DMS79 treated with DMSO at 0.1 percent for 48 hours (cell line): ENCODE results near the gene RINT1.
A peak's percentile ranks its signal among the peaks of the same experiment; 100 is the strongest.
"Not testable (repeated sequence)": the region's sequence is repeated elsewhere in the genome, so short reads cannot be mapped to it uniquely, and the experiment has no call there.

Experiments used
- DNase-seq: peaks from one replicate; lab custom pipeline; 2025; lab: John Stamatoyannopoulos, UW

RINT1 gene

DNA sequence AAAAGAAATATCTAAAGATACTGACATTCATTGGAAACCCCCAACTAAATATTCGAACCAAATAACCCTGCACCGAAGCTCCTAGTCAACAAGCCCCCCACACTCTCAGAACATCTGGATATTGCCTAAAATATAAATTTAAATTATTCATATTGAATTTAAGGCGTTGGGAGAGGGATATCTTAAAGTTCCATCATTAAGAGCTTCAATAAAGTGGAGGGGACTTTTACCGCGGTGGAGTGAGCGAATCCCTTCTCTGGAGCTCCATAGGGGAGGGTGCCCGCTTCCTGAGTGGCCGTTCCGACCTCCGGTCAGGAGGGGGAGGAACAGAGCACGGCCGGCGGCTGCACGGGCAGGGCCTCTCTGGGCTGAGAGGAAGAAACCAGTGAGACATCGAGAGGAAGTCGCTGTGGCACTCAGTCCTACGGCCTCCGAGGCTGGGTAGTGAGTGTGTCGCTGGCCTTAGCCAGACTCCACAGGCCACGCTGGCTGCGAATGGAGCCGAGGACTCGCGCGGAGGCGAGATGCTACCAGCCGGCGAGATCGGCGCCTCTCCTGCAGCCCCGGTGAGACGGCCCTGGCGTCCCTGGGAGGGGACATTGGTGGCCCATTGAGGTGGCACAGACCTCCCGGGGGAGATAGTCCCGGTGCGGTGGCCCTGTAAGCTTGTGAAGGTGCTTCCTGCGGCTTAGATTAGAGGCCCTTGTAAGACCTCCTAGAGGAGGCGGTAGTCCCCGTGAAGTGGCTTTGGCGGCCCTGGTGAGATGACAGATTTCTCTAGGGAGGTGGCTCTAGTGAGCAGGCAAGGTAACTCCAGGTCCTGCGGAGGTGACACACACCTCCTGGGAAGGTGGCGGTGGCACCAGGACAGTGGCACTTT, at the start of gene RINT1:
RINT1 (plus strand) TSS at position 410 of the 880 bp plus-strand sequence; CDS start at position 525, 115 bp downstream.
- peak; percentile 83 for DNase-seq

DNA sequence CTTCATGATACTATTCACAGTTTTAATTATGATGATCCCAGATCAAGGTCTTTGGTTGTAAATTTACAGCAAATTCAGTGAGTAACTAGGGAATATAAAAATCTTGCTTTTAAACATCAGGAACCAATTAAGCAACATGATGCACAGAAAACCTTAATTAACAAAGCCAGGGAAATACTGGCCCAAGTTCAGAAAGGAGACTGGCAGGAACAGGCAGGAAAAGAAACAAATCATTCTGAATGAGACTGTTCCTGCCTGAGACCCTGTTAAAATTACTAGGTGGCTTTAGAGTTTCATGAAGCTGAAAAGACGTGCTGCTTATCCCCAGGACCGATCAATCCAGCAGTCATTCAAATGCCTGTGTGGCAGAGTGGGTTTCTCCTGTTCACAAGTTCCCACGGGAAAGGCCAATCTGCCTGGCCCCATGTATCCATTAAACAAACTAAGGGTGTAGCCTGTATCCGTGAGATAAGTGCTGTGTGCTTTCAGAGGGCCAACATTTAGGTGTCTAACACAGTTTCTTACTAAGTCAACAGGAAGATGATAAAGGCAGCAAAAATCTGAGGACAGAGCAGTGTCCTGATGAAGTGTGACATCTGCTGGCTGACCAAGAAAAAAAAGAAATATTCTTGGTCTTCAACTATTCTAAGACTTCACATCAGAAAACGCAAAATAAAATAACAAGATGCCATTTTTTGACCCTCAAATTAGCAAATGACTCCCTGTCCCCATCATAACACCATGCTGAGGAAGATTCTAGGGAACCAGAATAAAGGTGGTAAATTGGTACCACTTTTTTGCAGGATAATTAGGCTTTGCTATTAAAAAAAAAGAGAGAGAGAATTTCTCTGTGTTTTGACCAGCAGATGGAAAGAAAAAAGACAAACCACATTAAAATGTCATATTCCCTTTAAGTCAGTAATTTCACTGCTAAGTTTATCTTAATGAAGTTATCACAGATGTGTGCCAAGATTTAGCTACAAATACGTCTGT, 44.1 kb upstream of the RINT1 start:
- DNase-seq: no peak

DNA sequence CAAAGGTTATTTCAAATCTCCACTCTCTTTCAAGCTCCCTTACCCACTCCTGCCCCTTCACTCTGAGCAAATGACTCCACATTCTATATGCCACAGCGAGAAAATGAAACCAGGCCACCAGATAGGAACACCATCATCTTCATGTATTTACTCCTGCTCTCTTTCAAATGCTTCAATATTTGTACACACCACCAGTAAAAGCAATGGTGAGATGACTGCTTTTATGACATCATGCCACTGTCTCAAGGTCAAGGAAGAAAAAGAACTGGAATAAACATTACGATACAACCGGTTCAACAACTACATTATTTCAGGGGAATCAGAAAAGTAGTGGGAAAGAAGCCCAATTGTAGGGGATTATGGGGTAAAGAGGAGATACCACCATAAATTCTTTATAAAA, 42.6 kb upstream of the RINT1 start:
- DNase-seq: no peak

DNA sequence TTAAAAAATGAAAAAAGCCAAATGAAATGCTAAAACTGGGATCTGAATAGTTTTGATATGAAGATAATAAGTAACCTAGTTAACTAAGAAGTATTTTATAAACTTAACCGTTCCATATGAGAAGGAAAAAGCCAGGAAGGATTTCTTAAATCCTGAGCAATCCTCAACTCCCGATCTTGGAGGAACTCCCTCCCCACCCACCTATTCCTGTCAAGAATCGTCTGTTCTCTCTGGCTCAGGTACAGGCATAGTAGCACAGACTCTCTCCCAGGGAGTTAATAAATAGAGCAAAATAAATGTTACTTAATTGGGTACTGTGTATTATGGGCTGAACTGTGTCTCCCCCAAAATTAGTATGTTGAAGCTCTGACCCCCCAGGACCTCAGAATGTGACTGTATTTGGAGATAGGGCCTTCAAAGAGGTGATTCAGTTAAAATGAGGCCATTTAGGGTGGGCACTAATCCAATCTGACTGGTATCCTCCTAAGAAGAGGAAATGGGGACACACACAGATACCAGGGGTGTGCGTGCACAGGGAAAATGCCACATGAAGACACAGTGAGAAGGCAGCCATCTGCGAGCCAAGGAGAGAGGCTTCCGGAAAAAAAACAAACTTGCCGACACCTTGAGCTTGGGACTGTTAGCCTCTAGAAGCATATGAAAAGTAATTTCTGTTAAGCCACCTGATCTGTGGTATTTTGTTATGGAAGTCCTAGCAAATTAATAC, 38.6 kb upstream of the RINT1 start:
- no peak for DNase-seq

DNA sequence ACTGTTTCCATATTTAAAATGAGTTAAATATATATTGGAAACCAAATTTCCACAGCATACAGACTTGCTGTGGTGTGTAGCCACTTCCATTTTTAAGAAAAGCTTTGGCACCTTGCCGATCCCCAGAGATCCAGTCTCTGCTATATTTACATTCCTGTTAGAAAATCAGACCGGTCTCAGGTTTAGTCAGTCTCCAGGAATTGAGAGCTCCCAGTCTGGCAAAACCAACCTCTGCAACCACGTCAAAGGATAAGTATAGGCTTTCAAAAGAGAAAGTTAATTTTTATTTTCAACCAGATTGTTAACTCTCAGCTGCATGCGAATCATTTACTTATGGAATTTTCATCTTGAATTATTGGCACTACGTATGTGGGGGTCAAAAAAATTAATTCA, 38.1 kb upstream of the RINT1 start:
- no peak for DNase-seq

- no peak for DNase-seq
These were observed 35.5 kb upstream of the RINT1 start for GRCh38 chr7:105496521-105496920.

GRCh38 chr7:105497016-105497415, 35.0 kb upstream of the RINT1 start:
- DNase-seq: no peak

GRCh38 chr7:105502173-105502572, 29.8 kb upstream of the RINT1 start:
- no peak for DNase-seq

GRCh38 chr7:105512415-105512814, 19.6 kb upstream of the RINT1 start:
- DNase-seq: no peak

DNA sequence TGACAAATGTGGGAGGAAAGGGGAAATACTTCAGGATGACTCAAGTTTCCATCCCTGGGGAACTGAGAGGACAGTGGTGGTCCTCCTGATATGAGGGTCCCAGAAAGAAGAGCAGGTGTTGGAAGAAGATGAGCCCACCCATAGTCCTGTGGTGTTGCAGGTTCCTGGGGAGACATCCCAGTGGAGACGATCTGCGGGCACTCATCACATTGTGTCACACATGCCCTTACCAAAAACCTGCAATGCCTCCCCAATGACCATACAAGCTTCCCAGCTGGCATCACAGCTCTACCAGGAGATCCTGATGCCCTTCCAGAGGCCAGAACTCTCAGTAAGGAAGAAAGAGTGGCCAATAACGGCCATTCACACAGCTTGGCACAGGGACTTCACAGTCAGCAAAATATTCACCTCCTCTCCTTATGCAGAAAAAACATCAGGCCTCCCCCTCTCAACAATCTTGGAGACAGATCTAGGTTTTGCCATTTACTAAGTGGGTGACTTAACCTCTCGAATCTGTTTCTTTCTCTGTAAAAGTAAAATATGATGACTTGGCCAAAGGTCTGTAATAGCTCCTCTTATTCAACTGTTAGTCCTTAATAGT, 19.0 kb upstream of the RINT1 start:
- DNase-seq: no peak

- not testable (repeated sequence) for DNase-seq
These were observed 16.4 kb upstream of the RINT1 start for GRCh38 chr7:105515610-105516009.

- DNase-seq: no peak
These were observed 12.6 kb upstream of the RINT1 start for GRCh38 chr7:105519353-105519752.

- not testable (repeated sequence) for DNase-seq
These were observed 11.4 kb upstream of the RINT1 start for GRCh38 chr7:105520620-105521019.

- peak; percentile 75 for DNase-seq
These were observed 10.8 kb upstream of the RINT1 start for GRCh38 chr7:105521027-105521716.

DNA sequence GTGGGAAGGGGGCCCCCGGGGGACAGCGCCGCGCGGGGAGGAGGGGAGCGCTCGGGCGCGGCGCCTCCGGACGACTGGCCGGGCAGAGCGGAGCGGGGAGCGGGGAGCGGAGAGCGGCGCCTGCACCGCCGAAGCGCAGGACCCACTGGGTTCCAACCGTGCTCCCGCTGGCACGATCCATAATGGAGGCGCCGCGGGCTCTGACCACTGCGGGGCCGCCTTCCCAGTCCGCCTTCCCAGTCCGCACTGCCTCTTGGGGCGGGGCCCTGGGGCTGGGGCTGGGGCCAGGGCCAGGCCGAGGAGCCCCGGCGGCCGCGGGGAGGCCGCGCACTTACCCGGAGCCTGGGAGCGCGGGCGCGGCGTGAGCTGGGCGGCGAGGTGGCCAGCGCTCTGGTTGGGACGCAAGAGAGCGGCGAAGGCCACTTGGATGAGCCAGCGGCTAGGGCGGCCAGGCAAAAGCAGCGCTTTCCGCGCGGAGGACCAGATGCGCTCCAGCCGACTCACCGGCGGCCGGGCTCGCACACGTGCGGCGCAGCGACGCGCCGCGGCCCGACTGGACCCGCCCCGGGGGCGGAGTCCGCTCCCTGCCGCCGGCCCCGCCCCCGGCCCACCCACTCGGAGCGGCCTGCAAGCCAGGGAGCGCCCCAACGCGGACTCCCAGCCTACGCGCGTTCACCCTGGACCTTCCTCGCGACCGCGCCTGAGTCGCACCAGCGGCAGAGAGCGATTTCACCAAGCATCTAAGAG, 10.1 kb upstream of the RINT1 start, which contains the start of gene PUS7:
PUS7 (minus strand) TSS at position 555 of the 747 bp plus-strand sequence. CDS start 13,759 bp downstream, outside the sequence.
- DNase-seq: peak; percentile 75

- DNase-seq: not testable (repeated sequence)
These were observed 7.6 kb upstream of the RINT1 start for GRCh38 chr7:105524423-105524822.

GRCh38 chr7:105524840-105525239, 7.2 kb upstream of the RINT1 start:
- no peak for DNase-seq

DNA sequence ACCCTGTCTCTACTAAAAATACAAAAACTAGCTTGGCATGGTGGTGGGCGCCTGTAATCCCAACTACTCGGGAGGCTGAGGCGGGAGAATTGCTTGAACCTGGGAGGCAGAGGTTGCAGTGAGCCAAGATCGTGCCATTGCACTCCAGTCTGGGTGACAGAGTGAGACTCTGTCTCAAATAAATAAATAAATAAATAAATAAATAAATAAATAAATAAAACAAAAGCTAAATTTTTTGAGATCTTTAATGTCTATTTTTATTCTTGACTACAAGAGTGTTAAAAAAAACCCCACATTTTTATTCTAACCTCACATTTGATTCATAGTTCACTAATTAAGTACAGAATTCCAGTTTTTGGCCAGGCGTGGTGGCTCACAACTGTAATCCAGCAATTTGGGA, 4.3 kb upstream of the RINT1 start:
- DNase-seq: not testable (repeated sequence)

DNA sequence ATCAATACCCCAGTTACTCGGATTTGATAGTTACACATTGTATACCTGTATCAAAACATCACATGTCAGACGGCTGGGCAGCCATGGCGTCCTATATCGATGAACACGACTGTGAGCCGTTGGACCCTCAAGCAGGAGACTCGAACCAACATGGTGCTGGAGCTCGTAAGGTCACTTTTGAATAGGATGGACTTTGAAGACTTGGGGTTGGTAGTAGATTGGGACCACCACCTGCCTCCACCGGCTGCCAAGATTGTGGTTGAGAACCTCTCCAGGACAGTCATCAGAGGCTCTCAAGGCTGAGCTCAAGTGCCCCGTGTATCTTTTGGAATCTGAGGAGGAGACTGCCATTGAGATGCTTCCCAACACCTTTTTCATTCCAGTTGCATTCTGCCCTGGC, 1.9 kb upstream of the RINT1 start:
- no peak for DNase-seq

- no peak for DNase-seq
These were observed 1.5 kb upstream of the RINT1 start for GRCh38 chr7:105530546-105530945.
